Stimulated activated CD4-positive, alpha-beta T cell treated with anti-CD3 and anti-CD28 coated beads, Interleukin-4, amount 100 ng/mL, for 48 hours (primary cell): ENCODE results near the gene NFE2L3.
"Not testable (repeated sequence)": the region's sequence is repeated elsewhere in the genome, so short reads cannot be mapped to it uniquely, and the experiment has no call there.

Source experiments
- DNase-seq, 2 donors: peaks; one replicate each; pipeline ENCODE4 v3.0.0-alpha.2; 2020; ENCODE audit warnings: low read depth in 2 of 2

Gene NFE2L3

GRCh38 chr7:26168458-26169023, 16.5 kb downstream of the NFE2L3 start:
- no peak for DNase-seq

GRCh38 chr7:26169271-26169670, 17.3 kb downstream of the NFE2L3 start:
- no peak for DNase-seq

- no peak for DNase-seq
Measured at GRCh38 chr7:26170663-26171062, 18.7 kb downstream of the NFE2L3 start.

- DNase-seq, result no peak
Measured at GRCh38 chr7:26171601-26172000, 19.6 kb downstream of the NFE2L3 start.

GRCh38 chr7:26172048-26172447, 20.1 kb downstream of the NFE2L3 start:
- no peak for DNase-seq

GRCh38 chr7:26175903-26176302, 23.9 kb downstream of the NFE2L3 start:
- DNase-seq, result not testable (repeated sequence)

GRCh38 chr7:26176696-26177095, 24.7 kb downstream of the NFE2L3 start:
- DNase-seq, result not testable (repeated sequence)

GRCh38 chr7:26177269-26177668, 25.3 kb downstream of the NFE2L3 start:
- DNase-seq, result not testable (repeated sequence)

GRCh38 chr7:26178272-26178960, 26.4 kb downstream of the NFE2L3 start:
- DNase-seq, result no peak

GRCh38 chr7:26179422-26179821, 27.4 kb downstream of the NFE2L3 start:
- no peak for DNase-seq

GRCh38 chr7:26179826-26180497, 28.0 kb downstream of the NFE2L3 start:
- DNase-seq, result no peak

- DNase-seq, result no peak
Measured at GRCh38 chr7:26180792-26181198, 28.8 kb downstream of the NFE2L3 start.

GRCh38 chr7:26181474-26182227, 29.7 kb downstream of the NFE2L3 start:
- DNase-seq, result no peak

- no peak for DNase-seq
Measured at GRCh38 chr7:26182283-26182682, 30.3 kb downstream of the NFE2L3 start.

GRCh38 chr7:26182706-26183105, 30.7 kb downstream of the NFE2L3 start:
- no peak for DNase-seq

GRCh38 chr7:26183545-26184280, 31.7 kb downstream of the NFE2L3 start:
- DNase-seq, result no peak

- DNase-seq, result not testable (repeated sequence)
Measured at GRCh38 chr7:26184281-26185101, 32.5 kb downstream of the NFE2L3 start.

GRCh38 chr7:26185131-26185843, 33.3 kb downstream of the NFE2L3 start:
- no peak for DNase-seq

GRCh38 chr7:26185844-26186180, 33.8 kb downstream of the NFE2L3 start:
- DNase-seq, result no peak
